SK-N-SH (cell line): Measurements from ENCODE around the gene LCE2B. TPM values are rescaled to one million over a fixed set of nuclear protein-coding genes. Genes with fewer than 3 reads are reported as not detected.

Source experiments
- CTCF ChIA-PET: fragments of 300-600, 350-600 bp; formaldehyde crosslinking; extraction: SDS; loops from one replicate; lab custom pipeline; 2021; lab: Yijun Ruan, JAX
- POLR2A ChIA-PET: fragments of 350-600 bp; sonication (Branson Sonifier 250); formaldehyde crosslinking; extraction: SDS; loops from one replicate; lab custom pipeline; 2020; ENCODE audit warnings: antibody characterized with exemption, inconsistent platforms; lab: Yijun Ruan, JAX
- DNase-seq: peaks from one replicate; pipeline ENCODE4 v3.0.0; 2012
- H2AFZ ChIP-seq: fragments of 200-600 bp; sonication (generic); 2 replicates; pipeline ENCODE4 v1.8.1; 2016; ENCODE audit warnings: antibody characterized with exemption, mild to moderate bottlenecking, low read depth
- H3F3A ChIP-seq: fragments of 200-600 bp; sonication (generic); replicated peaks from 2 replicates; pipeline ENCODE3; 2016; ENCODE audit warnings: antibody characterized with exemption, mild to moderate bottlenecking; ENCODE audit not compliant: insufficient read depth
- H3K27ac ChIP-seq, 2 experiments: fragments of 200-500 bp in 1 of 2; fragments of 200-600 bp in 1 of 2; sonication (Bioruptor generic) in 1 of 2; sonication (generic), shearing (Covaris generic) in 1 of 2; 2 replicates each; pipeline versions ENCODE4 v1.5.1 to v1.6.1; 2014 to 2016; ENCODE audit warnings: low read depth in 2 of 2, inconsistent platforms in 1 of 2, low read length in 1 of 2, mild to moderate bottlenecking in 1 of 2, mixed read lengths in 1 of 2
- H3K27me3 ChIP-seq: fragments of 200-600 bp; sonication (generic), shearing (Covaris generic); 2 replicates; pipeline ENCODE4 v1.6.1; 2016; ENCODE audit warnings: mixed run types; ENCODE audit not compliant: insufficient read depth
- H3K36me3 ChIP-seq, 2 experiments: fragments of 200-500 bp in 1 of 2; fragments of 200-600 bp in 1 of 2; sonication (Bioruptor generic) in 1 of 2; sonication (generic) in 1 of 2; replicated peaks in 1 of 2; 2 replicates each; pipeline versions ENCODE3 to v1.5.1; 2014 to 2016; ENCODE audit warnings: low read length in 1 of 2, mild to moderate bottlenecking in 1 of 2; ENCODE audit not compliant: insufficient read depth in 2 of 2, control insufficient read depth in 1 of 2
- H3K4me1 ChIP-seq, 2 experiments: fragments of 200-500 bp in 1 of 2; fragments of 200-600 bp in 1 of 2; sonication (Bioruptor generic) in 1 of 2; sonication (generic), shearing (Covaris generic) in 1 of 2; 2 replicates each; pipeline versions ENCODE4 v1.5.1 to v1.6.1; 2014 to 2016; ENCODE audit warnings: low read depth in 1 of 2, low read length in 1 of 2, mixed run types in 1 of 2; ENCODE audit not compliant: insufficient read depth in 2 of 2, control insufficient read depth in 1 of 2
- H3K4me2 ChIP-seq: fragments of 200-600 bp; sonication (generic), shearing (Covaris generic); 2 replicates; pipeline ENCODE4 v1.6.1; 2017; ENCODE audit warnings: mixed run types
- H3K4me3 ChIP-seq, 2 experiments: fragments of 200-500 bp in 1 of 2; fragments of 200-600 bp in 1 of 2; sonication (Bioruptor generic) in 1 of 2; sonication (generic), shearing (Covaris generic) in 1 of 2; 2 replicates each; pipeline versions ENCODE4 v1.5.1 to v1.8.1; 2014 to 2016; ENCODE audit warnings: low read depth in 2 of 2, inconsistent platforms in 1 of 2, low read length in 1 of 2, mild to moderate bottlenecking in 1 of 2, mixed read lengths in 1 of 2, moderate library complexity in 1 of 2
- H3K79me2 ChIP-seq: fragments of 200-600 bp; sonication (generic); 2 replicates; pipeline ENCODE4 v1.8.1; 2017; ENCODE audit warnings: mild to moderate bottlenecking; ENCODE audit not compliant: insufficient read depth
- H3K9ac ChIP-seq: fragments of 200-600 bp; sonication (generic); 2 replicates; pipeline ENCODE4 v1.6.1; 2017; ENCODE audit warnings: mixed run types
- H3K9me2 ChIP-seq: fragments of 200-600 bp; sonication (generic); 2 replicates; pipeline ENCODE4 v1.6.1; 2017; ENCODE audit warnings: mixed run types
- H3K9me3 ChIP-seq: fragments of 200-600 bp; sonication (generic); 2 replicates; pipeline ENCODE4 v1.6.1; 2017; ENCODE audit warnings: mixed run types, mild to moderate bottlenecking, moderate library complexity
- H4K20me1 ChIP-seq: fragments of 200-600 bp; sonication (generic); 2 replicates; pipeline ENCODE4 v1.6.1; 2017; ENCODE audit warnings: mild to moderate bottlenecking, mixed run types; ENCODE audit not compliant: insufficient read depth
- CTCF ChIP-seq: fragments of 200-600 bp; sonication (generic); IDR thresholded peaks from 2 replicates; pipeline ENCODE4 v1.6.1; 2017; ENCODE audit warnings: antibody characterized with exemption, mild to moderate bottlenecking, moderate library complexity
- FOSL2 ChIP-seq: IDR thresholded peaks from 2 replicates; pipeline ENCODE4 v1.4.0; 2012; ENCODE audit warnings: low read depth, mild to moderate bottlenecking, moderate library complexity, borderline replicate concordance
- GATA2 ChIP-seq: sonication (generic); formaldehyde crosslinking; IDR thresholded peaks from 2 replicates; pipeline ENCODE4 v1.5.0; 2020; ENCODE audit warnings: mild to moderate bottlenecking, missing genetic modification reagents
- IRF3 ChIP-seq: fragments of 150-350 bp; IDR thresholded peaks from 2 replicates; pipeline ENCODE4 v1.6.1; 2016; ENCODE audit warnings: mild to moderate bottlenecking, low read depth, low read length
- JUND ChIP-seq: IDR thresholded peaks from 2 replicates; pipeline ENCODE4 v1.4.0; 2012
- NFIC ChIP-seq: IDR thresholded peaks from 2 replicates; pipeline ENCODE4 v1.4.0; 2012; ENCODE audit warnings: borderline replicate concordance
- PBX3 ChIP-seq: IDR thresholded peaks from 2 replicates; pipeline ENCODE4; 2012
- POLR2AphosphoS5 ChIP-seq: IDR thresholded peaks from 2 replicates; pipeline ENCODE4 v1.6.1; 2012; ENCODE audit warnings: low read depth, low read length
- RCOR1 ChIP-seq: fragments of 150-350 bp; IDR thresholded peaks from 2 replicates; pipeline ENCODE4 v1.6.1; 2017; ENCODE audit warnings: antibody characterized with exemption, low read length
- REST ChIP-seq: IDR thresholded peaks from 2 replicates; pipeline ENCODE4 v1.6.1; 2012; ENCODE audit warnings: mild to moderate bottlenecking, low read depth, low read length, moderate library complexity
- RFX5 ChIP-seq: IDR thresholded peaks from 2 replicates; pipeline ENCODE4 v1.6.1; 2012; ENCODE audit warnings: mild to moderate bottlenecking, improper control_type of control experiment, low read length
- RXRA ChIP-seq: IDR thresholded peaks from 2 replicates; pipeline ENCODE4 v1.4.0; 2012; ENCODE audit warnings: low read depth, mild to moderate bottlenecking, borderline replicate concordance
- TEAD4 ChIP-seq: IDR thresholded peaks from 2 replicates; pipeline ENCODE4 v1.4.0; 2012; ENCODE audit warnings: mild to moderate bottlenecking, borderline replicate concordance; ENCODE audit not compliant: insufficient read depth
- WGBS: methylation state at CpG from one replicate; pipeline ENCODE4 v1.1.6; 2017; ENCODE audit warnings: low lambda C conversion rate; 5-methylcytosine and 5-hydroxymethylcytosine counted together
- polyA plus RNA-seq, 3 experiments: library from polyadenylated mRNA; depleted of rRNA; stranded (reverse); fragments of >200 nt; gene quantifications; 2 replicates each; pipeline ENCODE4 v1.2.3, GENCODE V29; 2012

The LCE2B gene
- polyA plus RNA-seq, 1 of the 3 experiments (the other 2 are of a cell fraction) = not detected

- no peak for TF ChIP-seq REST
- no peak for TF ChIP-seq POLR2AphosphoS5
- TF ChIP-seq RCOR1 = no peak
- TF ChIP-seq JUND = no peak
- TF ChIP-seq RXRA = no peak
- no peak for TF ChIP-seq TEAD4
- TF ChIP-seq FOSL2 = no peak
- no peak for TF ChIP-seq PBX3
- TF ChIP-seq GATA2 (CRISPR knock-in tag) = no peak
- no peak for TF ChIP-seq RFX5
Measured at GRCh38 chr1:152654110-152654509, 31.8 kb upstream of the LCE2B start (continued).

- ChIA-PET CTCF (interaction anchor here (4.9 kb wide), 1 partner anchor 15 kb away, joined by 37 read pairs; no protein-coding TSS in a partner anchor), POLR2A (no interaction called here)
- no peak overlapping the region for H3K9ac ChIP-seq
- TF ChIP-seq NFIC (no peak), IRF3 (no peak), JUND (no peak), POLR2AphosphoS5 (no peak), CTCF (no peak)
- DNase-seq = no peak
- no peaks in the 10 kb centered on the region for H3K79me2 ChIP-seq
- H3K4me2 ChIP-seq = no peak overlapping the region
- no peaks in the 10 kb centered on the region for H3K9me3 ChIP-seq
- no peak overlapping the region for H3K4me3 ChIP-seq
- H3K27ac ChIP-seq = no peak overlapping the region
- H3K9me2 ChIP-seq = no peaks in the 10 kb centered on the region
- no CpG with 5 or more reads among the region's 2 CpGs for WGBS
- peaks cover 6% of the 10 kb centered on the region for H3F3A ChIP-seq
- H3K36me3 ChIP-seq = no peaks in the 10 kb centered on the region
- H4K20me1 ChIP-seq = no peaks in the 10 kb centered on the region
- H3K4me1 ChIP-seq = no peaks in the 10 kb centered on the region
- no peaks in the 10 kb centered on the region for H3K27me3 ChIP-seq
- no peak overlapping the region for H2AFZ ChIP-seq
Measured at GRCh38 chr1:152656459-152656858, 29.5 kb upstream of the LCE2B start.
